Neutrophil (primary cell): ENCODE data around the gene CHD9.
A peak's percentile ranks its signal among the peaks of the same experiment; 100 is the strongest.

Experiments used
- H3K27ac ChIP-seq: fragments of 200-600 bp; sonication (generic); 2 replicates; pipeline ENCODE4 v1.5.1; 2016; ENCODE audit warnings: mild to moderate bottlenecking, moderate library complexity
- H3K27me3 ChIP-seq: fragments of 200-600 bp; sonication (generic); 2 replicates; pipeline ENCODE4 v1.6.0; 2016; ENCODE audit warnings: mild to moderate bottlenecking
- H3K36me3 ChIP-seq: fragments of 200-600 bp; sonication (generic); 2 replicates; pipeline ENCODE4 v1.5.1; 2017
- H3K4me1 ChIP-seq, 2 experiments: fragments of 200-600 bp in 1 of 2; sonication (generic) in 1 of 2; 1 replicate in 1 of 2; 2 replicates in 1 of 2; pipeline versions ENCODE4 v1.5.1 to v1.6.1; 2013 to 2016; ENCODE audit warnings: low read depth in 1 of 2, low read length in 1 of 2, mild to moderate bottlenecking in 1 of 2, moderate library complexity in 1 of 2; ENCODE audit not compliant: control insufficient read depth in 1 of 2, insufficient read depth in 1 of 2
- H3K4me3 ChIP-seq, 2 experiments: fragments of 200-600 bp in 1 of 2; sonication (generic) in 1 of 2; 1 replicate in 1 of 2; 2 replicates in 1 of 2; pipeline ENCODE4 v1.5.1; 2013 to 2016; ENCODE audit warnings: low read depth in 1 of 2, low read length in 1 of 2, mild to moderate bottlenecking in 1 of 2, moderate library complexity in 1 of 2
- H3K9me3 ChIP-seq: fragments of 200-600 bp; sonication (generic); 2 replicates; pipeline ENCODE4 v1.5.1; 2016
- CTCF ChIP-seq: fragments of 200-600 bp; sonication (generic); IDR thresholded peaks from 2 replicates; pipeline ENCODE4 v1.5.1; 2016; ENCODE audit warnings: antibody characterized with exemption

Gene CHD9

GRCh38 chr16:53369921-53370320 is 315.1 kb downstream of the CHD9 start:
- no peaks in the 10 kb centered on the region for H3K27me3 ChIP-seq
- no peak for TF ChIP-seq CTCF
- no peaks in the 10 kb centered on the region for H3K9me3 ChIP-seq
- peak overlapping the region; percentile 98 for H3K27ac ChIP-seq
- peak overlapping the region; percentile 66 to 74 for H3K4me3 ChIP-seq
- peaks cover 16% of the 10 kb centered on the region for H3K36me3 ChIP-seq
- H3K4me1 ChIP-seq: peaks cover 71 to 73% of the 10 kb centered on the region in 2 experiments

GRCh38 chr16:53370827-53371226 is 316.0 kb downstream of the CHD9 start:
- H3K4me3 ChIP-seq: peak overlapping the region; percentile 66 to 74
- peaks cover 7% of the 10 kb centered on the region for H3K36me3 ChIP-seq
- TF ChIP-seq CTCF: no peak
- peak overlapping the region; percentile 98 for H3K27ac ChIP-seq
- no peaks in the 10 kb centered on the region for H3K9me3 ChIP-seq
- no peaks in the 10 kb centered on the region for H3K27me3 ChIP-seq
- H3K4me1 ChIP-seq: peaks cover 69 to 78% of the 10 kb centered on the region in 2 experiments

GRCh38 chr16:53372992-53373871 is 318.4 kb downstream of the CHD9 start:
- peak; percentile 28 for TF ChIP-seq CTCF
- Histone ChIP-seq H3K27me3 (no peaks in the 10 kb centered on the region), H3K9me3 (no peaks in the 10 kb centered on the region), H3K27ac (peak overlapping the region; percentile 98), H3K36me3 (no peaks in the 10 kb centered on the region), H3K4me1 (peaks cover 55 to 68% of the 10 kb centered on the region in 2 experiments), H3K4me3 (peak overlapping the region; percentile 66 to 80)

GRCh38 chr16:53374800-53375199 is 320.0 kb downstream of the CHD9 start:
- Histone ChIP-seq H3K27ac (peak overlapping the region; percentile 56), H3K9me3 (no peaks in the 10 kb centered on the region), H3K36me3 (no peaks in the 10 kb centered on the region), H3K4me3 (peak overlapping the region; percentile 66 to 80), H3K4me1 (peaks cover 45 to 55% of the 10 kb centered on the region in 2 experiments), H3K27me3 (no peaks in the 10 kb centered on the region)
- TF ChIP-seq CTCF: no peak

GRCh38 chr16:53378138-53378537 is 323.3 kb downstream of the CHD9 start:
- no peaks in the 10 kb centered on the region for H3K27me3 ChIP-seq
- H3K27ac ChIP-seq: no peak overlapping the region
- H3K9me3 ChIP-seq: no peaks in the 10 kb centered on the region
- peaks cover 20 to 22% of the 10 kb centered on the region in 2 experiments for H3K4me1 ChIP-seq
- no peak for TF ChIP-seq CTCF
- H3K36me3 ChIP-seq: no peaks in the 10 kb centered on the region
- H3K4me3 ChIP-seq: no peak overlapping the region
